WI38 (cell line): Measurements from ENCODE around the gene ADAMTSL3.

Experiments used
- H3K4me3 ChIP-seq: 2 replicates; pipeline ENCODE4 v1.5.1; 2011; ENCODE audit warnings: low read depth, mild to moderate bottlenecking, control low read depth, low read length
- CTCF ChIP-seq: IDR thresholded peaks from 2 replicates; pipeline ENCODE4 v1.5.1; 2012; ENCODE audit warnings: low read depth, mild to moderate bottlenecking, control low read depth, low read length

Gene ADAMTSL3

GRCh38 chr15:83714939-83715628 is 61.2 kb downstream of the ADAMTSL3 start:
- TF ChIP-seq CTCF, result no peak
- no peak overlapping the region for H3K4me3 ChIP-seq

- no peak for TF ChIP-seq CTCF
- H3K4me3 ChIP-seq, result no peak overlapping the region
Measured at GRCh38 chr15:83716605-83717004, 62.7 kb downstream of the ADAMTSL3 start.

GRCh38 chr15:83717010-83717409 is 63.1 kb downstream of the ADAMTSL3 start:
- TF ChIP-seq CTCF, result no peak
- H3K4me3 ChIP-seq, result no peak overlapping the region

- H3K4me3 ChIP-seq, result no peak overlapping the region
- TF ChIP-seq CTCF, result no peak
Measured at GRCh38 chr15:83720468-83720867, 66.5 kb downstream of the ADAMTSL3 start.

GRCh38 chr15:83721031-83721430 is 67.1 kb downstream of the ADAMTSL3 start:
- TF ChIP-seq CTCF, result no peak
- H3K4me3 ChIP-seq, result no peak overlapping the region

- TF ChIP-seq CTCF, result no peak
Measured at GRCh38 chr15:83721981-83722380, 68.1 kb downstream of the ADAMTSL3 start.

GRCh38 chr15:83723216-83723615 is 69.3 kb downstream of the ADAMTSL3 start:
- TF ChIP-seq CTCF, result no peak
- H3K4me3 ChIP-seq, result no peak overlapping the region

More at GRCh38 chr15:83721981-83722380, 68.1 kb downstream of the ADAMTSL3 start:
- H3K4me3 ChIP-seq, result no peak overlapping the region
